ENCODE measurements around the gene GSTCD.

- no peak for TF ChIP-seq CTCF (IDR thresholded peaks at IDR 0.05; ENCODE audit: borderline replicate concordance, extremely low read depth, low read length, poor library complexity, severe bottlenecking)
- no peak for TF ChIP-seq EZH2 (IDR thresholded peaks at IDR 0.05; ENCODE audit: borderline replicate concordance, low read depth, low read length, severe bottlenecking)
Observed at GRCh38 chr4:105845559-105845958, 137.0 kb downstream of the GSTCD start.
